SU-DHL-6 (cell line): Measurements from ENCODE around the gene LEKR1.

ENCODE experiments used
- H2AFZ ChIP-seq: fragments of 200-600 bp; sonication (generic); 2 replicates; pipeline ENCODE4 v1.6.1; 2014; ENCODE audit warnings: low read depth, mild to moderate bottlenecking, moderate library complexity, mixed read lengths, antibody characterized with exemption, low read length; ENCODE audit not compliant: severe bottlenecking
- H3F3A ChIP-seq: fragments of 200-600 bp; shearing (Covaris generic); 2 replicates; pipeline ENCODE4 v1.6.0; 2016; ENCODE audit warnings: antibody characterized with exemption, mild to moderate bottlenecking; ENCODE audit not compliant: insufficient read depth
- H3K27ac ChIP-seq: fragments of 200-600 bp; sonication (generic); 2 replicates; pipeline ENCODE4 v1.5.1; 2016; ENCODE audit warnings: low read depth, mild to moderate bottlenecking, low read length, moderate library complexity, mixed read lengths
- H3K27me3 ChIP-seq: fragments of 200-600 bp; sonication (generic), shearing (Covaris generic); 2 replicates; pipeline ENCODE4 v1.6.0; 2014; ENCODE audit warnings: mild to moderate bottlenecking, low read length
- H3K36me3 ChIP-seq: fragments of 200-600 bp; sonication (generic); 2 replicates; pipeline ENCODE4 v1.6.1; 2014; ENCODE audit warnings: mild to moderate bottlenecking, low read length, mixed read lengths
- H3K4me2 ChIP-seq: fragments of 300-600, 200-600 bp; shearing (Covaris generic), sonication (generic); 2 replicates; pipeline ENCODE4 v1.6.0; 2014; ENCODE audit warnings: low read length, low read depth, mild to moderate bottlenecking; ENCODE audit not compliant: poor library complexity, severe bottlenecking
- H3K4me3 ChIP-seq: fragments of 200-600 bp; sonication (generic); 2 replicates; pipeline ENCODE4 v1.5.1; 2014; ENCODE audit warnings: antibody characterized with exemption, low read length, mild to moderate bottlenecking, mixed read lengths; ENCODE audit not compliant: insufficient read depth, poor library complexity, severe bottlenecking
- H3K79me2 ChIP-seq: fragments of 200-600 bp; sonication (generic); 2 replicates; pipeline ENCODE4 v1.6.1; 2014; ENCODE audit warnings: mild to moderate bottlenecking, low read length, moderate library complexity; ENCODE audit not compliant: insufficient read depth
- H3K9ac ChIP-seq: fragments of 200-600 bp; sonication (generic); 2 replicates; pipeline ENCODE4 v1.7.0; 2014; ENCODE audit warnings: mild to moderate bottlenecking, low read length
- H3K9me2 ChIP-seq: fragments of 200-600 bp; sonication (generic); replicated peaks from 2 replicates; pipeline ENCODE4 v1.6.1; 2014; ENCODE audit warnings: low read length; ENCODE audit not compliant: insufficient read depth
- H3K9me3 ChIP-seq: fragments of 200-600 bp; sonication (generic); 2 replicates; pipeline ENCODE4 v1.6.1; 2014; ENCODE audit warnings: low read length, mixed read lengths; ENCODE audit not compliant: insufficient read depth
- H4K20me1 ChIP-seq: fragments of 200-600 bp; sonication (generic); 2 replicates; pipeline ENCODE4 v1.6.1; 2014; ENCODE audit warnings: low read depth, mild to moderate bottlenecking, antibody characterized with exemption, low read length, moderate library complexity, mixed read lengths
- CTCF ChIP-seq: fragments of 200-600 bp; sonication (generic); IDR thresholded peaks from one replicate; pipeline ENCODE4 v1.5.1; 2017; ENCODE audit warnings: antibody characterized with exemption, mild to moderate bottlenecking, low read length, moderate library complexity; ENCODE audit not compliant: insufficient read depth, poor library complexity, severe bottlenecking
- EZH2phosphoT487 ChIP-seq: fragments of 200-600 bp; sonication (generic), shearing (Covaris generic); conservative IDR thresholded peaks from 2 replicates; pipeline ENCODE4 v1.6.1; 2018; ENCODE audit warnings: mild to moderate bottlenecking, antibody characterized with exemption, low read length, moderate library complexity, mixed read lengths

LEKR1 gene

GRCh38 chr3:157061265-157061664 is 235.1 kb downstream of the LEKR1 start:
- no peak overlapping the region for H3K4me3 ChIP-seq
- no peak overlapping the region for H3K27ac ChIP-seq
- H3K36me3 ChIP-seq, result no peaks in the 10 kb centered on the region
- no peaks in the 10 kb centered on the region for H3K9me3 ChIP-seq
- no peaks in the 10 kb centered on the region for H3K9me2 ChIP-seq
- no peaks in the 10 kb centered on the region for H4K20me1 ChIP-seq
- no peak for TF ChIP-seq EZH2phosphoT487
- no peak for TF ChIP-seq CTCF
- H3K4me2 ChIP-seq, result no peak overlapping the region
- no peak overlapping the region for H2AFZ ChIP-seq
- no peaks in the 10 kb centered on the region for H3F3A ChIP-seq
- no peak overlapping the region for H3K9ac ChIP-seq
- H3K79me2 ChIP-seq, result no peaks in the 10 kb centered on the region
- H3K27me3 ChIP-seq, result no peaks in the 10 kb centered on the region

GRCh38 chr3:157063469-157063868 is 237.3 kb downstream of the LEKR1 start:
- Histone ChIP-seq H4K20me1 (no peaks in the 10 kb centered on the region), H3K79me2 (no peaks in the 10 kb centered on the region), H3F3A (no peaks in the 10 kb centered on the region), H3K27me3 (no peaks in the 10 kb centered on the region), H3K9me2 (no peaks in the 10 kb centered on the region), H3K4me2 (no peak overlapping the region), H2AFZ (no peak overlapping the region), H3K9ac (no peak overlapping the region), H3K9me3 (no peaks in the 10 kb centered on the region), H3K27ac (no peak overlapping the region), H3K36me3 (no peaks in the 10 kb centered on the region), H3K4me3 (no peak overlapping the region)
- TF ChIP-seq EZH2phosphoT487 (no peak), CTCF (no peak)

GRCh38 chr3:157063926-157064325 is 237.8 kb downstream of the LEKR1 start:
- H3K79me2 ChIP-seq, result no peaks in the 10 kb centered on the region
- H3K9me3 ChIP-seq, result no peaks in the 10 kb centered on the region
- no peak overlapping the region for H3K27ac ChIP-seq
- no peak overlapping the region for H3K9ac ChIP-seq
- no peaks in the 10 kb centered on the region for H3K27me3 ChIP-seq
- no peaks in the 10 kb centered on the region for H3K36me3 ChIP-seq
- H3K4me3 ChIP-seq, result no peak overlapping the region
- H2AFZ ChIP-seq, result no peak overlapping the region
- TF ChIP-seq EZH2phosphoT487, result no peak
- no peak overlapping the region for H3K4me2 ChIP-seq
- no peaks in the 10 kb centered on the region for H3K9me2 ChIP-seq
- no peaks in the 10 kb centered on the region for H4K20me1 ChIP-seq
- no peaks in the 10 kb centered on the region for H3F3A ChIP-seq

- H2AFZ ChIP-seq, result no peak overlapping the region
- no peaks in the 10 kb centered on the region for H3K27me3 ChIP-seq
- no peaks in the 10 kb centered on the region for H3K36me3 ChIP-seq
- H3K9me2 ChIP-seq, result no peaks in the 10 kb centered on the region
- TF ChIP-seq EZH2phosphoT487 (no peak), CTCF (no peak)
- no peak overlapping the region for H3K4me2 ChIP-seq
- no peaks in the 10 kb centered on the region for H3F3A ChIP-seq
- no peak overlapping the region for H3K27ac ChIP-seq
- H3K9me3 ChIP-seq, result no peaks in the 10 kb centered on the region
- no peak overlapping the region for H3K4me3 ChIP-seq
- no peaks in the 10 kb centered on the region for H3K79me2 ChIP-seq
- no peaks in the 10 kb centered on the region for H4K20me1 ChIP-seq
- no peak overlapping the region for H3K9ac ChIP-seq
These were observed 238.2 kb downstream of the LEKR1 start for GRCh38 chr3:157064402-157064801.
